Duodenal mucosa (tissue), 2 donors: ENCODE data around the gene BIVM.
"Not testable (repeated sequence)": the region's sequence is repeated elsewhere in the genome, so short reads cannot be mapped to it uniquely, and the experiment has no call there.

Source experiments
- H3K27ac ChIP-seq: one replicate; pipeline ENCODE4 v1.7.0; 2013; ENCODE audit warnings: low read depth, low read length
- H3K27me3 ChIP-seq, 2 donors: one replicate each; pipeline ENCODE4 v1.7.0; 2013; ENCODE audit warnings: low read length in 2 of 2, control low read depth in 1 of 2; ENCODE audit not compliant: insufficient read depth in 2 of 2, control insufficient read depth in 1 of 2
- H3K36me3 ChIP-seq, 2 donors: one replicate each; pipeline ENCODE4 v1.7.0; 2013; ENCODE audit warnings: low read length in 2 of 2, control low read depth in 1 of 2; ENCODE audit not compliant: insufficient read depth in 2 of 2, control insufficient read depth in 1 of 2
- H3K4me1 ChIP-seq, 2 donors: one replicate each; pipeline ENCODE4 v1.7.0; 2013; ENCODE audit warnings: low read length in 2 of 2, control low read depth in 1 of 2; ENCODE audit not compliant: insufficient read depth in 2 of 2, control insufficient read depth in 1 of 2
- H3K4me3 ChIP-seq, 2 donors: one replicate each; pipeline ENCODE4 v1.7.0; 2013; ENCODE audit warnings: low read length in 2 of 2, low read depth in 1 of 2
- H3K9ac ChIP-seq, 2 donors: one replicate each; pipeline ENCODE4 v1.7.0; 2013; ENCODE audit warnings: low read length in 2 of 2, low read depth in 1 of 2
- H3K9me3 ChIP-seq, 2 donors: one replicate each; pipeline ENCODE4 v1.7.0; 2013; ENCODE audit warnings: low read length in 2 of 2, control low read depth in 1 of 2; ENCODE audit not compliant: control insufficient read depth in 1 of 2

Gene BIVM

DNA sequence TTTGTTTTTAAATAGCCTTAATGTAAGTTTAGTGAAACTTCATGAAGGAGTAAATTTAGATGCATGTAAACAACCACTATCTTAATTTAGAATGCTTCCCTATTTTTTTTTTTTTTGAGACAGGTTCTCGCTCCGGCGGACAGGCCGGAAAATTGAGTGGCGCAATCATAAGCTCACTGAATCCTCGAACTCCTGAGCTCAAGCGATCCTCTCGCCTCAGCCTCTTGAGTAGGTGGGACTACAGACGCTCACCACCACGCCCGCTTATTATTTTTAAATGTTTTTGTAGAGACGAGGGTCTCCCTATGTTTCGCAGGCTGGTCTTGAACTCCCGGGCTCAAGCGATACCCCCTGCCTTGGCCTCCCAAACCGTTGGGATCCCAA is 26.9 kb upstream of the BIVM start:
- H3K27ac ChIP-seq: no peak overlapping the region
- no peaks in the 10 kb centered on the region for H3K27me3 ChIP-seq
- H3K36me3 ChIP-seq: peaks cover 0 to 4% of the 10 kb centered on the region in 2 donors
- no peaks in the 10 kb centered on the region for H3K9me3 ChIP-seq
- H3K4me1 ChIP-seq: peaks cover 9 to 16% of the 10 kb centered on the region in 2 donors
- no peak overlapping the region for H3K4me3 ChIP-seq
- no peak overlapping the region for H3K9ac ChIP-seq

DNA sequence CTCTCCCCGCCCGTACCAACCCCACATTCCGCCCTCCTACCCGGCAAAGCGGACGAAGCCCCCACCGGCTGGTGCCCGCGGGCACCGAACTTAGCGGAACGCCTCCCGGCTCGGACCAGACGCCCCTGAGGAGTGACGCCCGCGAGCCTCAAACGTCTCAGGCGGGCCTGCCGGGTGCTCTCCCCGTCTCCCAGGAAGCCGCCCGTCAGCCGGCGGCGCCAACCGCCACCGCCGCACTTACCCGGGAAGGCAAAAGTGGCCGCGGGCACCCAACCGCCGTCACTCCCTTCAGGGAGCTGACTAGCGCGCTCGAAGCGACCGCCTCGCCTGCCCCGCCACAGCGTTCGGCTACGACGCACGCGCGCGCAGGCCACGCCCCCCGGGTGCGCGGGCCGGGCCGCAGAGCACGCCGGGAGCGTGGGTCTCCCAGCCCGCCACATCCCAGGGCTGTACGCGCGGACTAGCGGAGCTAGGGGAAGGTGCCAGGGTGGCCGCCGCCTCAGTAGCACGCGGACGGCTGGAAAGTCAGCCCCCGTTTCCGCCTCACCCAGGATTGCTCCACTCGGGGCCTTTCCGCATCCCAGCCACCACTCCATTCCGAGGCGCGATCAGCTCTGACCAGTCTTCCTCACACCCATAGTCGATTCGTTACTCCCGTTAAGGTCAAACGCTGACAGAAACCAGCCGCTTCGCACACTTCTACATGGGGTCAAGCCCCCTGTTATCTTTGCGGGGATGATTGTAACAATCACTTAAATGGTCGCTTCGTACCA is 25.3 kb upstream of the BIVM start, which contains the start of gene TEX30:
Gene TEX30, minus strand, starts transcription at position 346 of the 773 bp plus-strand sequence. CDS start 3,760 bp downstream, outside the sequence.
- no peaks in the 10 kb centered on the region for H3K27me3 ChIP-seq

DNA sequence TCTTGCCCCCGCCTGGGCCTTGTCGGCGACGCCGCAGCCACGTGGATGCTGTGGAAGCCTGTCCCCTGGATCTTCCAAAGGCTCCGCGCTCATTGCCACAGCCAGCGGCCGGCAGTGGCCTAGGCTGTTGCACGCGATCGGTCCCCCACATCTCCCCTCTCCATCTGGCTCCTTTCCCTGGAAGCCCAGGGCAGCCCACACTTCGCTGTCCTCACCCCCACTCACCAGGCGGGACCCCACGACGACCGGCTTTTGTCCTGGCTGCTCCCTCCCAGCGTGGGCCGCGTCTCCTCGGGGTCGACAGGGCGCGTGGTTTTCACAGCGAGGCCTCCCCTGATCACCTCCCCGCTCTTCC is 24.7 kb upstream of the BIVM start:
- Histone ChIP-seq H3K27ac (peak overlapping the region; percentile 76), H3K36me3 (no peaks in the 10 kb centered on the region), H3K27me3 (no peaks in the 10 kb centered on the region), H3K9ac (peak overlapping the region; percentile 73 to 74), H3K4me1 (peaks cover 9 to 16% of the 10 kb centered on the region in 2 donors), H3K4me3 (peak overlapping the region; percentile 82 to 91), H3K9me3 (no peaks in the 10 kb centered on the region)

More for the DNA sequence above, 25.3 kb upstream of the BIVM start, which contains the start of gene TEX30:
- H3K4me3 ChIP-seq: peak within 1 kb of the TSS; percentile 82 to 91
- H3K4me1 ChIP-seq: peaks cover 9 to 16% of the 10 kb centered on the region in 2 donors
- peak within 1 kb of the TSS; percentile 73 to 74 for H3K9ac ChIP-seq
- no peaks in the 10 kb centered on the region for H3K9me3 ChIP-seq
- H3K27ac ChIP-seq: peak within 1 kb of the TSS; percentile 76
- no peaks in the 10 kb centered on the region for H3K36me3 ChIP-seq

DNA sequence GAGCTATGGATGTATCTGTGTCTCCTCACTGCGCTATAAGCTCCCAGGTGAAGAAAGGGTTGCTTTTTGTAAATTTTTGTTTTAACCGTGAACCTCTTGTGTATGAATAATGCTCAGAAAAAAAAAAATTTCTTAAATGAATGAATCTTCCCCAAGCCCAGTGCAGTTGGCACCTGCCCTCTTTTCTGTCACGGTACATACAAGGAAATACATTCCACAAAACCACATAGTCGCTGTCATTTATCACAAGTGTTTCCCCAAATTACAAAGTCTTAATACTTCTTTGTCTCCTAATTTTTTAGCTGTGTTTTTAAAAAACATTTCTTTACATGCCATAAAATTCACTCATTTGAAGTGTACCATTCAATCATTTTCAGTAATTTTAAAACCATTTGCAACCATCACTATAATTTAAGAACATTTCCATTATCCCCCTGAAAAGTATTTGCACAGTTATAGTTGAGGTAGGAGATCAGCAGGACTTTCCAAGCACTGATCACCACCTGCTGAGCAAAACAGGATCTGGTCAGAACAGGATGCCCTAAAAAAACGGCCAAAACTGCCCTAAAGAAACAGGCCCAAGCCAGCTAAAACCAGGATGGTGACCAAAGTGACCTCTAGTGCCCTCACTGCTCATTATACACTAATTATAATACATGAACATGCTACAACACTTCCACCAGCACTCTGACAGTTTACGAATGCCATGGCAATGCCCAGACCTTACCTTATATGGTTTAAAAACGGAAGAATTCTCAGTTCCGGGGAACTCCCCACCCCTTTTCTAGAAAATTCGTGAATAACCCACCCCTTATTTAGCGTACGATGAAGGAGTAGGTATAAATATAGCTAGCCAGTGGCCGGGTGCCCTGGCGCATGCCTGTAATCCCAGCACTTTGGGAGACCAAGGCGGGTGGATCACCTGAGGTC is 24.1 kb upstream of the BIVM start:
- Histone ChIP-seq H3K9me3 (no peaks in the 10 kb centered on the region), H3K27ac (no peak overlapping the region), H3K9ac (no peak overlapping the region), H3K27me3 (no peaks in the 10 kb centered on the region), H3K4me3 (no peak overlapping the region), H3K4me1 (peaks cover 9 to 15% of the 10 kb centered on the region in 2 donors), H3K36me3 (no peaks in the 10 kb centered on the region)

DNA sequence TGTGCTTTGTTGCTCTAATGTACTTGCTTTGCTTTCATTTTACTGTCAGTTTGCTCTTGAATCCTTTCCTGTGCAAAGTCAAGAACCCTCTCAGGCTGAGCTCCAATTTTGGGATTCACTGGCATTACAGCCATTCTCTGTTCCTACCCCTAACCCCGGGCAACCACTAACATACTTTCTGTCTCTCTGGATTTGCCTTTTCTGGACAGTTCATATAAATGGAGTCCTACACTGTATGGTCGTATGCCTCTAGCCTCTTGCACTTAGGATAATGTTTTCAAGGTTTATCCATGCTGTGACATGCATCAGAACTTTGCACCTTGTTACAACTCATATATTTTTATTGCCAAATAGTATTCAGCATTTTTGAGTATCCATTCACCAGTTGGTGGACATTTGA is 22.6 kb upstream of the BIVM start:
- no peak overlapping the region for H3K27ac ChIP-seq
- no peaks in the 10 kb centered on the region for H3K36me3 ChIP-seq
- H3K4me3 ChIP-seq: no peak overlapping the region
- no peak overlapping the region for H3K9ac ChIP-seq
- peaks cover 2 to 9% of the 10 kb centered on the region in 2 donors for H3K4me1 ChIP-seq
- H3K27me3 ChIP-seq: no peaks in the 10 kb centered on the region
- H3K9me3 ChIP-seq: no peaks in the 10 kb centered on the region

DNA sequence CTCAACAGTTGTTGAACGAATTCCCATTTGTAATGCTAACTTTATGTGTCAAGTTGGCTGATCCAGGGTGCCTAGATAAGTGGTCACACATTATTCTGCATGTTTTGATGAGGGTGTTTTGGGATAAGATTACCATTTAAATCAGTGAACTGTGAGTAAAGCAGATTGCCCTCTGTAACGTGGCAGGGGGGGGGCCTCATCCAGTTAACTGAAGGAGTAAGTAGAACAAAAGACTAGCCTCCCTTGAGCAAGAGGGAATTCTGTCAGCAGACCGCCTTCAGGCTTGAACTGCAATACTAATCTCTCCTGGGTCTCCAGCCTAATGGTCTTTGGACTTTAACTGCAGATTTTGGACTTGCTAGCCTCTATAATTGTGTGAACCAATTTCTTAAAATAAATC is 21.2 kb upstream of the BIVM start:
- no peaks in the 10 kb centered on the region for H3K27me3 ChIP-seq
- no peak overlapping the region for H3K9ac ChIP-seq
- peaks cover 0 to 6% of the 10 kb centered on the region in 2 donors for H3K4me1 ChIP-seq
- H3K27ac ChIP-seq: no peak overlapping the region
- no peak overlapping the region for H3K4me3 ChIP-seq
- H3K36me3 ChIP-seq: no peaks in the 10 kb centered on the region
- H3K9me3 ChIP-seq: no peaks in the 10 kb centered on the region

DNA sequence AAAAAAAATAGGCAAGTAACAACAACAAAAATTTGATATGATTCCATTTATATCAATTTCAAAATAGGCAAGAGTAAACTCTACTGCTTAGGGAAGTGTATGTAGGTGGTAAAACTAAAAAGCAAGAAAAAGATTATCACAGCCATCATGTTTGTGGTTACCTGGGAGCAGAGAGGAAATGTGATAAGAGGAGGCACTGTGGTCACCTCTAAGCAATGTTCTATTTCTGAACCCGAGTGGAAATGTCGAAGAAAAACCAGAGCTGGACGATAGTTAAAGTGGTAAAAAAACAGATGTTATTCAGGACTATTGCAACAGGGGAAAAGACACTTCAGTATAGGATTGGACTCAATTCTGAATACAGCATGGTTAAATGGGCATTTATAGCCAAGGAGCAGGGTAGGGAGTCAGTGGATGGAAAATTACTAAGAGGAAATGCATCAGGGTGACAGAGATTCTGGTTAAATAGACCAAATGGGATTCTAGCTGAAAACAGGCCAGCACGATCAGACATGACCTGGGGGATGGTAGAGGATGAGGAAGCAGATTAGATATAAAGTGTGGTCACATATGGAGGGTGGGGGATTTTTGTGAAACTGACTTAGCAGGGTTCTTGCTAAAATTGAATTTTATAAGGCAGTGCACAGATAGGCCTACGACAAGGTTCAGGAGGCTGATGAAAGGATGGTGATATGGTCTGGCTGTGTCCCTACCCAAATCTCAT is 19.3 kb upstream of the BIVM start:
- Histone ChIP-seq H3K4me1 (no peaks in the 10 kb centered on the region), H3K27ac (no peak overlapping the region), H3K27me3 (no peaks in the 10 kb centered on the region), H3K9ac (no peak overlapping the region), H3K9me3 (no peaks in the 10 kb centered on the region), H3K4me3 (no peak overlapping the region), H3K36me3 (no peaks in the 10 kb centered on the region)

DNA sequence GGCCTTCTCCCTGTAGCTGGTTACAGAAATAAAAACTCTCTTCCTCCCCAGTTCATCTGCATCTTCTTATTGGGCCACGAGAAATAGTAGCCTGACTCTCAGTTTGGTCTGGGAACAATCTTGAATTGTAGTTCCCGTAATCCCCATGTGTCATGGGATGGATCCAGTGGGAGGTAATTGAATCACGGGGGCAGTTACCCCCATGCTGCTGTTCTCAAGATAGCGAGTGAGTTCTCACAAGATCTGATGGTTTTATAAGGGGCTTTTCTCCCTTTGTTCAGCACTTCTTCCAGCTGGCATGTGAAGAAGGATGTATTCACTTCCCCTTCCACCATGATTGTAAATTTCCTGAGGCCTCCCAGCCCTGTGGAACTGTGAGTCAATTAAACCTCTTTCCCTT is 18.3 kb upstream of the BIVM start:
- not testable (repeated sequence) for H3K9ac ChIP-seq, H3K4me1 ChIP-seq, H3K27me3 ChIP-seq, H3K4me3 ChIP-seq, H3K27ac ChIP-seq, H3K9me3 ChIP-seq, H3K36me3 ChIP-seq

DNA sequence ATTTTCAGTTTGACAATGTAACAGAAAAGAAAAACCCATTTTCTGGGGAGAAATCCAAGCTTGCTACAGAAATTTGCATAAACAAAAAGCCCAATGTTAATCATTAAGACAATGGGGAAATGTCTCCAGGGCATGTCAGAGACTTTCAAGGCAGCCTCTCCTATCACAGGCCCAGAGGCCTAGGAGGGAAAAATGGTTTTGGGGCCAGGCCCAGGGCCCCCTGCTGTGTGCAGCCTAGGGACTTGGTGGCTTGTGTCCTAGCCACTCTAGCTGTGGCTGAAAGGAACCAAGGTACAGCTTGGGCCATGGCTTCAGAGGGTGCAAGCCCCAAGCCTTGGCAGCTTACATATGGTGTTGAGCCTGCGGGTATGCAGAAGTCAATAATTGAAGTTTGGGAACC is 17.3 kb upstream of the BIVM start:
- Histone ChIP-seq H3K4me1 (no peaks in the 10 kb centered on the region), H3K9ac (no peak overlapping the region), H3K9me3 (no peaks in the 10 kb centered on the region), H3K27ac (no peak overlapping the region), H3K4me3 (no peak overlapping the region), H3K36me3 (no peaks in the 10 kb centered on the region), H3K27me3 (no peaks in the 10 kb centered on the region)

DNA sequence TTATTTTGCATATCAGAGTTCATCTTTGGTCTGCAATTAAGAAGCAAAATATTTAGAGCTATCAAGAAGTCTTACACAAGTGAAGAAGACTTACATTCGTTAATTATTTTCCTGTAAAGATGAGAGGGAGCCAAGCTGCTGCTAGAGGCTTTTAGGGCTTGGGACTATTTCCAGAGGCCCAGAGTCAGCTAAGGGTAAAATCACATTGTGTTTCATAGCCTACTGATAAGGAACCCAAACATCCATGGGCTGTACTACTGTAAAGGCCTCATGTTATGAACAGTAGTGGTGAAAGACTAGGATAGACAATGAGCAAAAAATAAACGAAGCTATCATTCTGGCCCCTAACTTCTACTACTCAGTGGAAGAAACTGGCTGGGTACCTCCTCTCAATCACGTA is 14.4 kb upstream of the BIVM start:
- no peaks in the 10 kb centered on the region for H3K36me3 ChIP-seq
- H3K27me3 ChIP-seq: no peaks in the 10 kb centered on the region
- no peak overlapping the region for H3K9ac ChIP-seq
- H3K4me1 ChIP-seq: no peaks in the 10 kb centered on the region
- no peak overlapping the region for H3K27ac ChIP-seq
- no peak overlapping the region for H3K4me3 ChIP-seq
- no peaks in the 10 kb centered on the region for H3K9me3 ChIP-seq
